Esophagus squamous epithelium (tissue), 4 donors: ENCODE results near the gene PHF2.

ENCODE experiments used
- CTCF ChIP-seq, 6 experiments: fragments of 450-650 bp in 4 of 6; fragments of 200-600 bp in 2 of 6; sonication (generic) in 2 of 6; IDR thresholded peaks; one replicate each; pipeline ENCODE4 v1.5.1; 2016 to 2019; ENCODE audit warnings: antibody characterized with exemption in 6 of 6, mild to moderate bottlenecking in 4 of 6, moderate library complexity in 4 of 6
- POLR2A ChIP-seq, 4 donors: fragments of 450-650 bp; IDR thresholded peaks; one replicate each; pipeline ENCODE4 v1.6.1; 2017; ENCODE audit warnings: antibody characterized with exemption in 4 of 4, mild to moderate bottlenecking in 4 of 4, moderate library complexity in 3 of 4

- no peak for TF ChIP-seq CTCF (IDR thresholded peaks at IDR 0.05)
- TF ChIP-seq POLR2A (IDR thresholded peaks at IDR 0.05) = no peak
Measured at GRCh38 chr9:93713716-93714115, 137.3 kb downstream of the PHF2 start.
